HCT116 (cell line): ENCODE results near the gene MTUS2. TPM values are rescaled to one million over a fixed set of nuclear protein-coding genes. Genes with fewer than 3 reads are reported as not detected.

Experiments
- ATAC-seq: fragments of 200-7000 bp; cut with Tn5 transposase; 2 replicates; pipeline ENCODE4 v1.9.1; 2020; ENCODE audit warnings: mild to moderate bottlenecking, moderate library complexity
- BruUV-seq: library from RNA; stranded (reverse); fragments of 400-500 nt; replicated peaks from 2 replicates; lab custom pipeline; 2021; lab: Mats Ljungman, UMichigan
- CTCF ChIA-PET: fragments of 300-600 bp; sonication (Branson Sonifier 250); formaldehyde crosslinking; loops from one replicate; lab custom pipeline; 2021; ENCODE audit warnings: antibody characterized with exemption; lab: Charles Lee
- POLR2A ChIA-PET: fragments of 300-600, 350-600 bp; sonication (Branson Sonifier 250); formaldehyde crosslinking; loops from one replicate; lab custom pipeline; 2021; ENCODE audit warnings: antibody characterized with exemption; lab: Charles Lee
- RAD21 ChIA-PET, 2 experiments: fragments of 300-600 bp; sonication (Branson Sonifier 250); formaldehyde crosslinking; loops; one replicate each; lab custom pipeline; 2023; ENCODE audit warnings: low total read pairs in 2 of 2; ENCODE audit not compliant: uncharacterized antibody in 2 of 2, unreplicated experiment in 2 of 2, low non-redundant PET in 1 of 2; lab: Charles Lee
- DNase-seq: peaks from one replicate; pipeline ENCODE4 v3.0.0-alpha.2; 2010; ENCODE audit warnings: low read depth, low spot score
- H2AFZ ChIP-seq: fragments of 200-600 bp; shearing (Covaris generic), sonication (generic); 2 replicates; pipeline ENCODE4 v1.6.1; 2017; ENCODE audit warnings: low read depth, mixed run types, mixed read lengths, antibody characterized with exemption, low read length; ENCODE audit not compliant: poor library complexity, severe bottlenecking
- H3K27ac ChIP-seq: 2 replicates; pipeline ENCODE4 v1.5.1; 2012; ENCODE audit warnings: low read depth, low read length
- H3K27me3 ChIP-seq: fragments of 200-600 bp; sonication (generic); 2 replicates; pipeline ENCODE4 v1.6.1; 2016; ENCODE audit warnings: mixed run types, low read length, mixed read lengths; ENCODE audit not compliant: insufficient read depth
- H3K36me3 ChIP-seq, 2 experiments: fragments of 200-500 bp in 1 of 2; fragments of 200-600 bp in 1 of 2; sonication (Bioruptor generic) in 1 of 2; sonication (generic) in 1 of 2; 2 replicates each; pipeline versions ENCODE4 v1.5.1 to v1.6.1; 2014 to 2016; ENCODE audit warnings: low read length in 2 of 2, inconsistent platforms in 1 of 2, mixed read lengths in 1 of 2, mixed run types in 1 of 2; ENCODE audit not compliant: insufficient read depth in 2 of 2, control insufficient read depth in 1 of 2
- H3K4me1 ChIP-seq, 2 experiments: fragments of 200-600 bp in 1 of 2; sonication (generic) in 1 of 2; 2 replicates each; pipeline versions ENCODE4 v1.5.1 to v1.6.1; 2012 to 2017; ENCODE audit warnings: low read length in 2 of 2, inconsistent platforms in 1 of 2, mild to moderate bottlenecking in 1 of 2, mixed read lengths in 1 of 2, mixed run types in 1 of 2, moderate library complexity in 1 of 2; ENCODE audit not compliant: insufficient read depth in 2 of 2, control insufficient read depth in 1 of 2
- H3K4me2 ChIP-seq: fragments of 200-600 bp; sonication (generic); 2 replicates; pipeline ENCODE4 v1.6.1; 2017; ENCODE audit warnings: mixed run types, low read length, mixed read lengths
- H3K4me3 ChIP-seq, 2 experiments: fragments of 200-600 bp in 1 of 2; sonication (generic) in 1 of 2; replicated peaks in 1 of 2; 2 replicates each; pipeline ENCODE4 v1.5.1; 2011 to 2016; ENCODE audit warnings: low read length in 2 of 2, control low read depth in 1 of 2, low read depth in 1 of 2, mild to moderate bottlenecking in 1 of 2, mixed read lengths in 1 of 2, mixed run types in 1 of 2
- H3K79me2 ChIP-seq: fragments of 200-600 bp; sonication (generic); 2 replicates; pipeline ENCODE4 v1.6.1; 2017; ENCODE audit warnings: mild to moderate bottlenecking, mixed run types, low read length, moderate library complexity, mixed read lengths; ENCODE audit not compliant: insufficient read depth
- H3K9ac ChIP-seq: fragments of 200-600 bp; sonication (generic); 2 replicates; pipeline ENCODE4 v1.6.1; 2016; ENCODE audit warnings: low read length, mixed read lengths
- H3K9me2 ChIP-seq: fragments of 200-600 bp; sonication (generic), shearing (Covaris generic); 2 replicates; pipeline ENCODE4 v1.6.1; 2017; ENCODE audit warnings: mixed run types, mild to moderate bottlenecking, moderate library complexity; ENCODE audit not compliant: insufficient read depth
- H3K9me3 ChIP-seq, 2 experiments: fragments of 200-500 bp in 1 of 2; fragments of 200-600 bp in 1 of 2; sonication (Bioruptor generic) in 1 of 2; sonication (generic) in 1 of 2; 2 replicates each; pipeline ENCODE4 v1.6.1; 2014 to 2017; ENCODE audit warnings: low read length in 2 of 2, mixed read lengths in 2 of 2, inconsistent platforms in 1 of 2, low read depth in 1 of 2, mild to moderate bottlenecking in 1 of 2, mixed run types in 1 of 2, moderate library complexity in 1 of 2; ENCODE audit not compliant: control insufficient read depth in 1 of 2, insufficient read depth in 1 of 2
- H4K20me1 ChIP-seq: fragments of 200-600 bp; sonication (generic), shearing (Covaris generic); 2 replicates; pipeline ENCODE4 v1.6.1; 2017; ENCODE audit warnings: mixed run types, mild to moderate bottlenecking, moderate library complexity; ENCODE audit not compliant: insufficient read depth
- CBX3 ChIP-seq: IDR thresholded peaks from 2 replicates; pipeline ENCODE4 v1.6.1; 2012; ENCODE audit warnings: low read depth
- CTCF ChIP-seq, 3 experiments: fragments of 200-600 bp in 1 of 3; sonication (generic) in 1 of 3; IDR thresholded peaks in 2 of 3; conservative IDR thresholded peaks in 1 of 3; 2 replicates each; pipeline ENCODE4 v1.5.1; 2012 to 2017; ENCODE audit warnings: low read depth in 2 of 3, low read length in 2 of 3, antibody characterized with exemption in 1 of 3, borderline replicate concordance in 1 of 3, control low read depth in 1 of 3, mild to moderate bottlenecking in 1 of 3, mixed read lengths in 1 of 3, mixed run types in 1 of 3, moderate library complexity in 1 of 3; ENCODE audit not compliant: insufficient read depth in 1 of 3
- ELF1 ChIP-seq: IDR thresholded peaks from 2 replicates; pipeline ENCODE4 v1.6.1; 2012; ENCODE audit warnings: low read depth, borderline replicate concordance
- EZH2 ChIP-seq: fragments of 200-600 bp; sonication (generic); IDR thresholded peaks from 2 replicates; pipeline ENCODE4 v1.6.1; 2017; ENCODE audit warnings: antibody characterized with exemption, mixed run types
- MAX ChIP-seq: IDR thresholded peaks from 2 replicates; pipeline ENCODE4 v1.6.1; 2012
- POLR2A ChIP-seq: IDR thresholded peaks from 2 replicates; pipeline ENCODE4 v1.7.0; 2011; ENCODE audit warnings: borderline replicate concordance; ENCODE audit not compliant: insufficient read depth, insufficient read length; ENCODE audit errors: extremely low read depth
- RAD21 ChIP-seq: IDR thresholded peaks from 2 replicates; pipeline ENCODE4 v1.6.1; 2012; ENCODE audit warnings: low read depth, mild to moderate bottlenecking
- REST ChIP-seq: IDR thresholded peaks from 2 replicates; pipeline ENCODE4 v1.6.1; 2012; ENCODE audit warnings: low read depth
- SIN3A ChIP-seq: IDR thresholded peaks from 2 replicates; pipeline ENCODE4 v1.6.1; 2012; ENCODE audit warnings: low read depth
- ZBTB33 ChIP-seq: IDR thresholded peaks from 2 replicates; pipeline ENCODE4 v1.6.1; 2011; ENCODE audit warnings: mild to moderate bottlenecking, low read length, moderate library complexity; ENCODE audit not compliant: insufficient replicate concordance; ENCODE audit errors: extremely low read depth
- ZFX ChIP-seq: fragments of 450-650 bp; IDR thresholded peaks from 2 replicates; pipeline ENCODE4 v1.6.1; 2017
- ZNF274 ChIP-seq: fragments of 200-500 bp; sonication (Bioruptor generic); IDR thresholded peaks from 2 replicates; pipeline ENCODE4 v1.6.1; 2014; ENCODE audit warnings: mild to moderate bottlenecking, low read depth, low read length, inconsistent platforms
- intact Hi-C: fragments of 100-400 bp; cut with micrococcal nuclease; formaldehyde crosslinking; loops from 2 replicates; pipeline ENCODE4 v1.10.0; 2022
- total RNA-seq: library from RNA; stranded (reverse); gene quantifications from one replicate; pipeline ENCODE4 v1.2.1, GENCODE V29; 2021; ENCODE audit not compliant: unreplicated experiment

MTUS2 gene
- total RNA-seq, 1 experiment from 2014 or later: 0.02 TPM

- no peaks in the 10 kb centered on the region for H4K20me1 ChIP-seq
- H3K27me3 ChIP-seq: 0 out of 2 replicates have a peak, but pooled peaks cover 4% of the 10 kb centered on the region
- ChIA-PET POLR2A (no interaction called here), CTCF (no interaction called here), RAD21 (no interaction called here)
- DNase-seq (no peak), ATAC-seq (no peak)
- BruUV-seq: no TSS peak
- H3K9me3 ChIP-seq: no peaks in the 10 kb centered on the region
- no peaks in the 10 kb centered on the region for H3K9me2 ChIP-seq
- H3K4me2 ChIP-seq: no peak overlapping the region
- intact Hi-C loops: no loop called here
- no peak overlapping the region for H3K9ac ChIP-seq
- TF ChIP-seq SIN3A (no peak), ZNF274 (no peak), ZFX (no peak), POLR2A (no peak), ELF1 (no peak), RAD21 (no peak), CTCF (IDR thresholded peaks at IDR 0.05 in 2 of 3, conservative IDR thresholded peaks at IDR 0.05 in 1 of 3; ENCODE audit: borderline replicate concordance in 1 of 3, insufficient read depth in 1 of 3, low read depth in 2 of 3, low read length in 2 of 3) (no peak), EZH2 (no peak), ZBTB33 (no peak), MAX (no peak), CBX3 (no peak), REST (no peak)
- no peaks in the 10 kb centered on the region for H3K79me2 ChIP-seq
- no peak overlapping the region for H3K4me3 ChIP-seq
- H2AFZ ChIP-seq: no peak overlapping the region
- H3K27ac ChIP-seq: no peak overlapping the region
- H3K4me1 ChIP-seq: no peaks in the 10 kb centered on the region
- H3K36me3 ChIP-seq: no peaks in the 10 kb centered on the region
Measured at GRCh38 chr13:29230299-29230845, 410.2 kb downstream of the MTUS2 start.
